Measurements from ENCODE around the gene MLXIP. TPM values are rescaled to one million over a fixed set of nuclear protein-coding genes. Genes with fewer than 3 reads are reported as not detected.
"Not testable (repeated sequence)": the region's sequence is repeated elsewhere in the genome, so short reads cannot be mapped to it uniquely, and the experiment has no call there.

The MLXIP gene
- total and polyA plus RNA-seq, 2 donors (not counting 3 experiments of a cell fraction or from before 2014, with no cell fraction given), result 22.0 to 72.5 TPM

DNA sequence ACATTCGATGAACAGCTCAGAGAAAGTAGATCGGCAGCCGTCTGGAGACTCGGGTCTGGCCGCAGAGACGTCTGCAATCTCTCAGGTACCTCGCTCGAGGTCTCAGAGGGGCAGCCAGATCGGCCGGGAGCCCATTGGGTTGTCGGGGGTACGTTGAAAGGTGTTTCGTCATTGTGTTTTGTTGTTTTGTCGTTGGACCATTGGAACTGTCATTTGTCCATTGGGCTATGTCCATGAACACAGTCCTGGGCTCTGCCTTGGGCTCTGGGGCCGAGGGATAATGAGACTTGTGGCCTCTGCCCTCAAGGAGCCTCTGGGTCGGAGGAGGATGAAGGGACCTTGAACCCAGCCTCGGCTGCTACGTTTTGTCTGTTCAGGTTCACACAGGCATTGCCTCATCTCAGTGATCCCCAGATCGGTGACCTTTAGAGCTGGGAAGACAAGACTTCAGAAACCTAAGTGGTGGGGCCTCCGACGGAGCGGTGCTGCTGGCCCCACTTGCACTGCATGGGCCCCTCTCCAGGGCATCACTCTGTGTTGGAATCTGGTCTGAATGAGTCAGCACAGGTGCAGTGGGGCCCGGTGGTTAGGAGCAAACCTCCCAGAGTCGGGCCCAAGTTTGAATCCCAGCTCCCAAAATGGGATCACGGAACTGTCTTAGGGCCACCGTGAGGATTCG lies 23.6 kb upstream of the MLXIP start:
- Histone ChIP-seq H3K27ac (ENCODE audit: insufficient read depth, low read depth, low read length) (no peak overlapping the region), H3K9me1 (replicated peaks; ENCODE audit: control insufficient read depth, extremely low read depth, insufficient read depth, low read length) (no peaks in the 10 kb centered on the region), H3K27me3 (ENCODE audit: control insufficient read depth in 2 of 2, insufficient read depth in 2 of 2, low read length in 2 of 2) (no peaks in the 10 kb centered on the region), H3K79me2 (ENCODE audit: control insufficient read depth, insufficient read depth, low read length) (no peaks in the 10 kb centered on the region), H4K20me1 (replicated peaks; ENCODE audit: control insufficient read depth, extremely low read depth, insufficient read depth, low read length) (no peaks in the 10 kb centered on the region), H3K36me3 (ENCODE audit: control insufficient read depth in 2 of 2, extremely low read depth in 1 of 2, insufficient read depth in 2 of 2, low read length in 2 of 2) (peaks cover 0 to 2% of the 10 kb centered on the region in 2 experiments), H3K4me1 (ENCODE audit: control insufficient read depth, extremely low read depth, insufficient read depth, low read length) (no peaks in the 10 kb centered on the region), H3K4me3 (replicated peaks in 1 of 3; ENCODE audit: insufficient read depth in 1 of 3, low read depth in 1 of 3, low read length in 3 of 3) (no peak overlapping the region), H3K9me3 (replicated peaks; ENCODE audit: control insufficient read depth, insufficient read depth, low read length) (no peaks in the 10 kb centered on the region), H3K4me2 (ENCODE audit: insufficient read depth, low read length) (no peak overlapping the region), H2AFZ (ENCODE audit: low read depth, low read length) (no peak overlapping the region), H3K9ac (replicated peaks; ENCODE audit: extremely low read depth, insufficient read depth, low read length) (no peak overlapping the region)
- intact Hi-C loops (cut with micrococcal nuclease), result loop anchor here (1.0 to 2.0 kb wide), 3 partner anchors 68 to 136 kb away; no protein-coding TSS in a partner anchor
- ChIA-PET CTCF (interaction anchor here (0.5 to 3.8 kb wide), 34 partner anchors 8 to 141 kb away, joined by 3 to 156 read pairs (median 4); partner anchors contain the start of genes CFAP251 and MLXIP), POLR2A (no interaction called here)
- BruUV-seq (replicated peaks), result no TSS peak
- DNase-seq (ENCODE audit: low read depth, low spot score) (no peak), FAIRE-seq (no peak)
- TF ChIP-seq, protein P1, sequence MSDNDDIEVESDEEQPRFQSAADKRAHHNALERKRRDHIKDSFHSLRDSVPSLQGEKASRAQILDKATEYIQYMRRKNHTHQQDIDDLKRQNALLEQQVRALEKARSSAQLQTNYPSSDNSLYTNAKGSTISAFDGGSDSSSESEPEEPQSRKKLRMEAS (IDR thresholded peaks at IDR 0.05; ENCODE audit: insufficient read depth, insufficient read length), result no peak
- no peak for TF ChIP-seq GATA2 (IDR thresholded peaks at IDR 0.05; ENCODE audit: insufficient read depth, insufficient read length, low read depth, low read length)
- no peak for TF ChIP-seq POLR2AphosphoS5 (IDR thresholded peaks at IDR 0.05; ENCODE audit: insufficient read depth, low read depth, low read length)
- no peak for TF ChIP-seq JUN (IDR thresholded peaks at IDR 0.05; ENCODE audit: borderline replicate concordance, insufficient read depth, insufficient read length, low read depth)
- TF ChIP-seq MYC (IDR thresholded peaks at IDR 0.05; ENCODE audit: low read depth, low read length), result no peak
- no peak for TF ChIP-seq EZH2 (IDR thresholded peaks at IDR 0.05; ENCODE audit: borderline replicate concordance, low read depth, low read length, severe bottlenecking)
- dilution Hi-C loops (cut with MboI; ENCODE audit: extremely low pct_ligation_motif_present, low sequenced_read_pairs), result no loop called here

DNA sequence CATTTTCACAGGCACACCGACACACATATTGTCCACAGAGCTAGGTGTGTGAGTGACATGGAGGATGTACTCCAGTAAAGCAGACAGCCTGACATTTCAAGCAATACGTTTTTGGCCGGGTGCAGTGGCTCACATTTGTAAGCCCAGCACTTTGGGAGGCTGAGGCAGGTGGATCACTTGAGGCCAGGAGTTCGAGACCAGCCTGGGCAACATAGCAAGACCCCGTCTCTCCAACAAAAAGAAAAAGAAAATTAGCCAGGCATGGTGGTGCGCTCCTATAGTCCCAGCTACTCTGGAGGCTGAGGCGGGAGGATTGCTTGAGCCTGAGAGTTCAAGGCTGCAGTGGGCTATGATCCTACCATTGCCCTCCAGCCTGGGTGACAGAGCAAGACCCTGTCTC lies 22.1 kb upstream of the MLXIP start:
- intact Hi-C loops (cut with micrococcal nuclease); H2AFZ ChIP-seq (ENCODE audit: low read depth, low read length); H4K20me1 ChIP-seq (replicated peaks; ENCODE audit: control insufficient read depth, extremely low read depth, insufficient read depth, low read length); H3K4me1 ChIP-seq (ENCODE audit: control insufficient read depth, extremely low read depth, insufficient read depth, low read length); dilution Hi-C loops (cut with MboI; ENCODE audit: extremely low pct_ligation_motif_present, low sequenced_read_pairs); H3K36me3 ChIP-seq (ENCODE audit: control insufficient read depth in 2 of 2, extremely low read depth in 1 of 2, insufficient read depth in 2 of 2, low read length in 2 of 2); H3K4me2 ChIP-seq (ENCODE audit: insufficient read depth, low read length); DNase-seq (ENCODE audit: low read depth, low spot score); H3K9me1 ChIP-seq (replicated peaks; ENCODE audit: control insufficient read depth, extremely low read depth, insufficient read depth, low read length); H3K4me3 ChIP-seq (replicated peaks in 1 of 3; ENCODE audit: insufficient read depth in 1 of 3, low read depth in 1 of 3, low read length in 3 of 3); FAIRE-seq; H3K27me3 ChIP-seq (ENCODE audit: control insufficient read depth in 2 of 2, insufficient read depth in 2 of 2, low read length in 2 of 2); POLR2A ChIA-PET; H3K9ac ChIP-seq (replicated peaks; ENCODE audit: extremely low read depth, insufficient read depth, low read length); H3K9me3 ChIP-seq (replicated peaks; ENCODE audit: control insufficient read depth, insufficient read depth, low read length); BruUV-seq (replicated peaks); H3K27ac ChIP-seq (ENCODE audit: insufficient read depth, low read depth, low read length); H3K79me2 ChIP-seq (ENCODE audit: control insufficient read depth, insufficient read depth, low read length): not testable (repeated sequence)
- CTCF ChIA-PET, result interaction anchor here (1.0 to 3.8 kb wide), 3 partner anchors 51 to 74 kb away, joined by 3 to 156 read pairs (median 3); no protein-coding TSS in a partner anchor

All from endothelial cell of umbilical vein (primary cell).